Pancreas (tissue), 10 donors: ENCODE measurements around the gene ZFP69. TPM values are rescaled to one million over a fixed set of nuclear protein-coding genes. Genes with fewer than 3 reads are reported as not detected.

ENCODE experiments used
- ATAC-seq, 4 donors: fragments of 200-7000 bp; cut with Tn5 transposase; one replicate each; pipeline versions ENCODE4 v1.8.0 to v1.9.1; 2020; ENCODE audit warnings: mild to moderate bottlenecking in 4 of 4, moderate library complexity in 4 of 4
- DNase-seq, 6 donors: peaks; one replicate each; pipeline ENCODE4 v3.0.0-alpha.2; 2020
- FAIRE-seq: peaks from 2 replicates; lab custom pipeline; 2012; peaks lifted over from hg19 to GRCh38; lab: Jason Lieb, UNC
- H3K27ac ChIP-seq, 4 donors: fragments of 200-600 bp; sonication (generic); 1 replicate in 3 of 4; 2 replicates in 1 of 4; pipeline versions ENCODE4 v1.5.0 to v1.8.0; 2020
- H3K27me3 ChIP-seq, 4 donors: fragments of 200-600 bp; one replicate each; pipeline ENCODE4 v1.8.0; 2021
- H3K36me3 ChIP-seq, 3 donors: fragments of 200-600 bp; sonication (generic) in 1 of 3; one replicate each; pipeline versions ENCODE4 v1.5.0 to v1.8.0; 2020 to 2021
- H3K4me1 ChIP-seq, 3 donors: fragments of 200-600 bp; one replicate each; pipeline ENCODE4 v1.8.0; 2021
- H3K4me3 ChIP-seq, 4 donors: fragments of 200-600 bp; sonication (generic) in 2 of 4; one replicate each; pipeline versions ENCODE4 v1.5.0 to v1.8.0; 2020 to 2021
- H3K9me3 ChIP-seq, 4 donors: fragments of 200-600 bp; one replicate each; pipeline ENCODE4 v1.8.0; 2021
- WGBS, 2 donors: extraction: QIAGEN DNeasy Blood & Tissue Kit; methylation state at CpG; one replicate each; pipeline ENCODE4 v1.1.7; 2013; 5-methylcytosine and 5-hydroxymethylcytosine counted together
- intact Hi-C, 3 donors: fragments of 100-400 bp; cut with DNase I; formaldehyde crosslinking; loops; one replicate each; pipeline versions ENCODE4 v1.11.1 to v1.14.2; 2022
- polyA plus RNA-seq, 2 donors: library from polyadenylated mRNA; stranded (reverse); fragments of 200-250 nt; gene quantifications; one replicate each; pipeline ENCODE4 v1.2.3, GENCODE V29; 2013
- total RNA-seq, 6 donors: library from RNA; stranded (reverse); fragmentation: NEBNext Ultra II Directional in 4 of 6; extraction: Animal tissue kit (Norgen Biotek cat#: 25700) in 4 of 6; gene quantifications; one replicate each; pipeline versions ENCODE4 v1.2.1 to v1.2.4, GENCODE V29; 2021 to 2023
- TF ChIP-seq, protein P1 (sequence below), 4 donors: fragments of 200-600 bp; sonication (generic) in 3 of 4; IDR thresholded peaks; one replicate each; pipeline versions ENCODE4 v1.5.0 to v1.8.0; 2021; ENCODE audit warnings: antibody characterized with exemption in 4 of 4
- donor health status: healthy with polysubstance abuse.
- donor health status: DM: no; HTN: no; CAD: no; lungs with moderate emphysema.
- donor health status: DM: no; HTN: no; CAD: no.
- donor health status: control.
- donor health status: control.
- donor health status: Bipolar disorder and iron deficiency.
- donor health status: DM: yes; HTN: yes; CAD: no.
- donor health status: DM: no; HTN: no; CAD: no.
- donor health status: DM: no; HTN: no; CAD: no.
- donor health status: DM: yes; HTN: yes; CAD: no.

The ZFP69 gene
- total and polyA plus RNA-seq, 8 donors = 1.2 to 2.8 (median 1.5) TPM

DNA sequence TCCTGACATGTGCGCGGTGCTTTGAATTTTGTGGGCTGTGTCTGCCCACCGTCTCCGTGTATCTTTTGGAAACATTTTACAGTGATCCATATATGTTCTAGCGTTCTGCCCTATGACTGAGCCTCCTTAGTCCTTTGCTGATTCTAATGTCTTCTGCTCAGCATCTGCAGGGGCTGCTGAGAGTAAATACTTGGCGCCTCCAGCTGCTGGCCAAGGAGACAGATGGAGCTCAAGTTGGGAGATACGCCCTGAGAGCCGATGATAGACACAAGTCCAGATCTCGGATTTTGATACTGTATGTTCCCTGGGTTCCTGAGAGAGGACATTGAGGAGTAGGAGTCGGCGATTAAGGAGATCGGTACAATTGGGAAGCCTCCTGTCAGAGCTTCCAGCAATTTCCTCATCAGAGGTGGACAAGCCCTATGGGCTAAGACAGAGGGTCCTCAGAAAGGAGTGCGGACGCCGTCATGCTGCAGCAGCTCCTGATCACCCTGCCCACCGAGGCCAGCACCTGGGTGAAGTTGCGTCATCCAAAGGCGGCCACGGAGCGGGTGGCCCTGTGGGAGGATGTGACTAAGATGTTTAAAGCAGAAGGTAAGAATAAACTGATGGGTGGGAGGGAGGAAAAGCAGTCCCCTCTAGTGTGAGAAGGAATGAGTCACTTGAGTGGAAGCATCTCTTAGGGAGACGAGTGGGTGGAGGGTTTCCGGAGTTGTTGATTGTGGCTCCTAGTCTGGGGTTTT lies 26.4 kb upstream of the ZFP69 start:
- FAIRE-seq (no peak), ATAC-seq (peak; percentile 19 to 50 (median 26)), DNase-seq (peak in 4 of 6 donors; percentile 38 to 65 (median 48))
- Histone ChIP-seq H3K4me3 (peak overlapping the region; percentile 57 to 78 (median 72)), H3K9me3 (no peaks in the 10 kb centered on the region), H3K4me1 (peaks cover 0 to 3% (median 0%) of the 10 kb centered on the region in 3 donors), H3K36me3 (no peaks in the 10 kb centered on the region), H3K27ac (peak overlapping the region; percentile 30 to 68 (median 58)), H3K27me3 (no peaks in the 10 kb centered on the region)
- 16 to 23% methylated on average over 22 of the region's 22 CpGs for WGBS, 2 donors
- TF ChIP-seq, protein P1, sequence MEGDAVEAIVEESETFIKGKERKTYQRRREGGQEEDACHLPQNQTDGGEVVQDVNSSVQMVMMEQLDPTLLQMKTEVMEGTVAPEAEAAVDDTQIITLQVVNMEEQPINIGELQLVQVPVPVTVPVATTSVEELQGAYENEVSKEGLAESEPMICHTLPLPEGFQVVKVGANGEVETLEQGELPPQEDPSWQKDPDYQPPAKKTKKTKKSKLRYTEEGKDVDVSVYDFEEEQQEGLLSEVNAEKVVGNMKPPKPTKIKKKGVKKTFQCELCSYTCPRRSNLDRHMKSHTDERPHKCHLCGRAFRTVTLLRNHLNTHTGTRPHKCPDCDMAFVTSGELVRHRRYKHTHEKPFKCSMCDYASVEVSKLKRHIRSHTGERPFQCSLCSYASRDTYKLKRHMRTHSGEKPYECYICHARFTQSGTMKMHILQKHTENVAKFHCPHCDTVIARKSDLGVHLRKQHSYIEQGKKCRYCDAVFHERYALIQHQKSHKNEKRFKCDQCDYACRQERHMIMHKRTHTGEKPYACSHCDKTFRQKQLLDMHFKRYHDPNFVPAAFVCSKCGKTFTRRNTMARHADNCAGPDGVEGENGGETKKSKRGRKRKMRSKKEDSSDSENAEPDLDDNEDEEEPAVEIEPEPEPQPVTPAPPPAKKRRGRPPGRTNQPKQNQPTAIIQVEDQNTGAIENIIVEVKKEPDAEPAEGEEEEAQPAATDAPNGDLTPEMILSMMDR (IDR thresholded peaks at IDR 0.05) = no peak
- intact Hi-C loops = no loop called here

DNA sequence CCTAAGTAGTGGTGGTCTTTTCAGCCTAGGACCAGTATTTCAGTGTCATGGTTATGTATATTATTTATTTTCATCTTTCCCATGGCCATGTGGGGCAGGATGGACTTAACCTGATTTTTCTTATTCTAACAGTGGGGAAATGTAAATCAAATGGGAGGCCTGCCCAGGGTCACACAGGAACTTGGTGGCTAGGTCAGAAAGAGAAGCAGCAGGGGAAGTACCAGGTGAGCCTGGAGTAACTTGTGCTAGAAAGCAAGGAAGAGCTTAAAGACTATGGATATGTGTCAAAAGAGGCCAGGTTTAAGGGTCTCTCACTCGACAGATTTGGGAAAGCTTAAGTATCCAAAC lies 25.9 kb upstream of the ZFP69 start:
- Histone ChIP-seq H3K4me1 (peaks cover 0 to 3% (median 0%) of the 10 kb centered on the region in 3 donors), H3K27ac (no peak overlapping the region), H3K27me3 (no peaks in the 10 kb centered on the region), H3K9me3 (no peaks in the 10 kb centered on the region), H3K36me3 (no peaks in the 10 kb centered on the region), H3K4me3 (peak overlapping the region in 1 of 4 donors; percentile 78)
- TF ChIP-seq, protein P1 (IDR thresholded peaks at IDR 0.05) = no peak
- DNase-seq (no peak), ATAC-seq (no peak), FAIRE-seq (no peak)
- intact Hi-C loops = no loop called here
- WGBS, 2 donors = 98 to 100% methylated on average over 1 of the region's 1 CpG

DNA sequence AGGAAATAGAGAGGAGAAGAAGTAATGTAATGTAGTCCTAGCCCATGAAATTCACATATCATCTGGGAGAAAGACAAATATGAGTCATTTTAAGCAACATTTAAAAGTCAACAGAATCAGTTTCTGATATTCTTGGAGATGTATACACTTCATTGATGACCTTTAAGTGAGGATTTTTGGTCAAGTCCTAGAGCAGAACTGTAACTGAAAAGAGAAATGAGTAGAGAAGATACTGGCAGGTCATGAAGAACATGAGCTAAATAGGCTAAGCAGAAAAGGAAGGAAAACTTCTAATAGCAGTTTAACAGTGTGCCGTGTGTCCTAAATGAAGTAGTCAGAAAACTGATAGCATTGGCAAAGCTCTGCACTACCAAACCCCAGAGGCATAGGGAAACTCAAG lies 22.2 kb upstream of the ZFP69 start:
- TF ChIP-seq, protein P1 (IDR thresholded peaks at IDR 0.05) = no peak
- WGBS, 2 donors = 38 to 100% methylated on average over 1 of the region's 1 CpG
- H3K4me3 ChIP-seq = no peak overlapping the region
- no peak for ATAC-seq
- no peak for DNase-seq
- intact Hi-C loops = no loop called here
- H3K4me1 ChIP-seq = no peaks in the 10 kb centered on the region
- no peak overlapping the region for H3K27ac ChIP-seq
- H3K9me3 ChIP-seq = peaks cover 0 to 5% (median 2%) of the 10 kb centered on the region in 4 donors
- H3K27me3 ChIP-seq = no peaks in the 10 kb centered on the region
- peaks cover 0 to 19% (median 6%) of the 10 kb centered on the region in 3 donors for H3K36me3 ChIP-seq
- FAIRE-seq = no peak

DNA sequence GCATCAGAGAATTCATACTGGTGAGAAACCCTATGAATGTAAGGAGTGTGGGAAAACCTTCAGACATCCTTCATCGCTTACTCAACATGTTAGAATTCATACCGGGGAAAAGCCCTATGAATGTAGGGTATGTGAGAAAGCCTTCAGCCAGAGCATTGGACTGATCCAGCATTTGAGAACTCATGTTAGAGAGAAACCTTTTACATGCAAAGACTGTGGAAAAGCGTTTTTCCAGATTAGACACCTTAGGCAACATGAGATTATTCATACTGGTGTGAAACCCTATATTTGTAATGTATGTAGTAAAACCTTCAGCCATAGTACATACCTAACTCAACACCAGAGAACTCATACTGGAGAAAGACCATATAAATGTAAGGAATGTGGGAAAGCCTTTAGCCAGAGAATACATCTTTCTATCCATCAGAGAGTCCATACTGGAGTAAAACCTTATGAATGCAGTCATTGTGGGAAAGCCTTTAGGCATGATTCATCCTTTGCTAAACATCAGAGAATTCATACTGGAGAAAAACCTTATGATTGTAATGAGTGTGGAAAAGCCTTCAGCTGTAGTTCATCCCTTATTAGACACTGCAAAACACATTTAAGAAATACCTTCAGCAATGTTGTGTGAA lies 14.0 kb upstream of the ZFP69 start:
- no peak for ATAC-seq
- intact Hi-C loops = no loop called here
- WGBS, 2 donors = 89 to 91% methylated on average over 3 of the region's 3 CpGs
- Histone ChIP-seq H3K27me3 (no peaks in the 10 kb centered on the region), H3K4me1 (no peaks in the 10 kb centered on the region), H3K27ac (no peak overlapping the region), H3K9me3 (peaks cover 0 to 21% (median 3%) of the 10 kb centered on the region in 4 donors), H3K36me3 (peaks cover 0 to 23% (median 0%) of the 10 kb centered on the region in 3 donors), H3K4me3 (no peak overlapping the region)
- FAIRE-seq = no peak
- DNase-seq = no peak
- TF ChIP-seq, protein P1 (IDR thresholded peaks at IDR 0.05) = no peak

DNA sequence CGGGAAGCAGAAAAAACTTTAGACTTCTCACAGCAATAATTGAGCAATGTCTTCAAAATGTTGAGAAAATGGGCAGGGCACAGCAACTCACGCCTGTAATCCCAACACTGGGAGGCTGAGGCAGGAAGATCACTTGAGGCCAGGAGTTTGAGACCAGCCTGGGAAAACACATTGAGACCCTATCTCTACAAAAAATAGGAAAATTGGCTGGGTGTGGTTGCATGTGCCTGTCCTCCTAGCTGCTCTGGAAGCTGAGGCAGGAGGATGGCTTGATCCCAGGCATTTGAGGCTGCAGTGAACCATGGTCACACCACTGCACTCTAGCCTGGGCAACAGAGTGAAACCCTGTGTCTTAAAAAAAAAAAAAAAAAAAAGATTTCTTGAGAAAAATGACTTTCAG lies 7.8 kb upstream of the ZFP69 start:
- Histone ChIP-seq H3K27ac (no peak overlapping the region), H3K4me1 (no peaks in the 10 kb centered on the region), H3K9me3 (peaks cover 0 to 10% (median 0%) of the 10 kb centered on the region in 4 donors), H3K36me3 (no peaks in the 10 kb centered on the region), H3K4me3 (no peak overlapping the region), H3K27me3 (no peaks in the 10 kb centered on the region)
- ATAC-seq = no peak
- intact Hi-C loops = no loop called here
- FAIRE-seq = no peak
- WGBS, 2 donors = 92 to 98% methylated on average over 2 of the region's 2 CpGs
- DNase-seq = no peak
- TF ChIP-seq, protein P1 (IDR thresholded peaks at IDR 0.05) = no peak
